HG02981 (cell line): ENCODE measurements around the gene CALML6.

Experiments
- ATAC-seq: cut with Tn5 transposase; IDR thresholded peaks from one replicate; pipeline ENCODE4 v1.9.1; 2021; ENCODE audit warnings: mild to moderate bottlenecking, moderate library complexity; ENCODE audit not compliant: unreplicated experiment

Gene CALML6

GRCh38 chr1:1942753-1943656 lies 27.9 kb downstream of the CALML6 start:
- no peak for ATAC-seq

GRCh38 chr1:1943834-1944570 lies 28.9 kb downstream of the CALML6 start:
- ATAC-seq: no peak

- no peak for ATAC-seq
Measured at GRCh38 chr1:1945782-1946393, 30.8 kb downstream of the CALML6 start.

- ATAC-seq: no peak
Measured at GRCh38 chr1:1946540-1946939, 31.5 kb downstream of the CALML6 start.

GRCh38 chr1:1947493-1947892 lies 32.4 kb downstream of the CALML6 start:
- no peak for ATAC-seq

- no peak for ATAC-seq
Measured at GRCh38 chr1:1948783-1949182, 33.7 kb downstream of the CALML6 start.

- ATAC-seq: no peak
Measured at GRCh38 chr1:1950940-1951339, 35.9 kb downstream of the CALML6 start.

GRCh38 chr1:1954015-1954414 lies 39.0 kb downstream of the CALML6 start:
- no peak for ATAC-seq

- ATAC-seq: no peak
Measured at GRCh38 chr1:1954831-1955441, 39.9 kb downstream of the CALML6 start.

GRCh38 chr1:1955621-1956094 lies 40.6 kb downstream of the CALML6 start:
- ATAC-seq: no peak

GRCh38 chr1:1956101-1956500 lies 41.0 kb downstream of the CALML6 start:
- ATAC-seq: no peak

- ATAC-seq: no peak
Measured at GRCh38 chr1:1956586-1957532, 41.8 kb downstream of the CALML6 start.

- ATAC-seq: no peak
Measured at GRCh38 chr1:1957533-1957961, 42.5 kb downstream of the CALML6 start.

- no peak for ATAC-seq
Measured at GRCh38 chr1:1958071-1958541, 43.0 kb downstream of the CALML6 start.

- ATAC-seq: no peak
Measured at GRCh38 chr1:1959459-1959839, 44.4 kb downstream of the CALML6 start.

GRCh38 chr1:1959840-1960479 lies 44.9 kb downstream of the CALML6 start:
- no peak for ATAC-seq

- ATAC-seq: no peak
Measured at GRCh38 chr1:1960480-1961196, 45.6 kb downstream of the CALML6 start.

GRCh38 chr1:1962752-1963151 lies 47.7 kb downstream of the CALML6 start:
- no peak for ATAC-seq

- ATAC-seq: no peak
Measured at GRCh38 chr1:1963570-1963969, 48.5 kb downstream of the CALML6 start.
